ENCODE data around the gene SLC43A3.

- TF ChIP-seq POLR2A (IDR thresholded peaks at IDR 0.05) = no peak
- no peak for TF ChIP-seq CTCF (IDR thresholded peaks at IDR 0.05)
- TF ChIP-seq POLR2AphosphoS5 (IDR thresholded peaks at IDR 0.05) = no peak
These were observed 23.1 kb downstream of the SLC43A3 start for GRCh38 chr11:57403802-57404147.
